CD4-positive, alpha-beta T cell treated with Interleukin-1 beta for 1 hour (primary cell): Measurements from ENCODE around the gene EDEM1.

Experiments
- DNase-seq, 2 donors: peaks; one replicate each; pipeline ENCODE4 v3.0.0-alpha.2; 2020 to 2022

The EDEM1 gene

DNA sequence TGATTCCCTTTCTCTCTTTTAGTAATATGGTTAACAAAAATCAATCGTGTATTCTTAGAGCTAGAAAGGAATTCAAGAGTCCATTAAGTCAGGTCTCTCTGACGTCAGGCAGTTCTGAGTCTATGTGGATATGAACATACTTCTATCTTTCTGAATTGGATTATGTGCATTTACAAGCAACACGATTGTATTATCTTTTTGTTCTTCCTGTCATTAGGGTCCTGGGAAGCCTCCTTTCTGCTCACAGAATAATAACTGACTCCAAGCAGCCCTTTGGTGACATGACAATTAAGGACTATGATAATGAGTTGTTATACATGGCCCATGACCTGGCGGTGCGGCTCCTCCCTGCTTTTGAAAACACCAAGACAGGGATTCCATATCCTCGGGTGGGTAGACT, 14.0 kb downstream of the EDEM1 start:
- DNase-seq = no peak

DNA sequence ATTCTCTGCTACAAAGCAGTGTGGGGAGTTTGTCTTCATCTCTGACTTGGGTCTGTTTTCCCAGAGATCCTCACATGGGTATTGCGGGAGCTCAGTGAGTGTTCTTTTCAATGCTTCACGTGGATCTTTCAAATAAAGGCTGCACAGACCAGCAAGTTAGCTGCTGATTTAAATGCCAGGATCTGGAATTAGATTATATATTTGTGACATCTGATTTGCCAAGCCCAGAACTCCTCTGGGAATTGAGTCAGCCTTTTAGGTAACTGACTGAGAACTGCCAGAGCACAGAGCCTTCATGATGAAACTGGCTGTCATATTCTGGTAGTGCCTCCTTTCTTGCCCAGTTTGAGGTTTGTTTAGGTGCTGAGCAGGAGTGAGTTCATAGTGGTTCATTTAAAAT, 14.7 kb downstream of the EDEM1 start:
- no peak for DNase-seq

- DNase-seq = peak in 1 of 2 donors; percentile 32
Observed at GRCh38 chr3:5205165-5205941, 17.8 kb downstream of the EDEM1 start.

DNA sequence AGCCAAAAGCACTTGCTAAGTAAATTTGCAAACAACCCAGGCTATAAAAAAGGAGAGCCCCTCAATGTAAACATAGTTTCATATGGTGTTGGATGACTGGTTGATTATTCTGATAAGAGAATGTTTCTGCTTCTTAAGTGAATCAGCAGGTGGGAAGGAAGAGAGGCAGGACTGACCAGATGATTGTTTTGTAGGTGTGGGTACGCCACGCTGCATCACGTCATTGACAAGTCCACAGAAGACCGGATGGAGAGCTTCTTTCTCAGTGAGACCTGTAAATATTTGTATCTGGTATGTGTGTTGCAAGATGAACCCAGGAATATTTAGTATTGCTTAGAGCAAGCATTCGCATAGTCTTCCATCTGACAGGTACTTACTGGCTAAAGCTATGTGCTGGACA, 23.4 kb downstream of the EDEM1 start:
- DNase-seq = no peak

DNA sequence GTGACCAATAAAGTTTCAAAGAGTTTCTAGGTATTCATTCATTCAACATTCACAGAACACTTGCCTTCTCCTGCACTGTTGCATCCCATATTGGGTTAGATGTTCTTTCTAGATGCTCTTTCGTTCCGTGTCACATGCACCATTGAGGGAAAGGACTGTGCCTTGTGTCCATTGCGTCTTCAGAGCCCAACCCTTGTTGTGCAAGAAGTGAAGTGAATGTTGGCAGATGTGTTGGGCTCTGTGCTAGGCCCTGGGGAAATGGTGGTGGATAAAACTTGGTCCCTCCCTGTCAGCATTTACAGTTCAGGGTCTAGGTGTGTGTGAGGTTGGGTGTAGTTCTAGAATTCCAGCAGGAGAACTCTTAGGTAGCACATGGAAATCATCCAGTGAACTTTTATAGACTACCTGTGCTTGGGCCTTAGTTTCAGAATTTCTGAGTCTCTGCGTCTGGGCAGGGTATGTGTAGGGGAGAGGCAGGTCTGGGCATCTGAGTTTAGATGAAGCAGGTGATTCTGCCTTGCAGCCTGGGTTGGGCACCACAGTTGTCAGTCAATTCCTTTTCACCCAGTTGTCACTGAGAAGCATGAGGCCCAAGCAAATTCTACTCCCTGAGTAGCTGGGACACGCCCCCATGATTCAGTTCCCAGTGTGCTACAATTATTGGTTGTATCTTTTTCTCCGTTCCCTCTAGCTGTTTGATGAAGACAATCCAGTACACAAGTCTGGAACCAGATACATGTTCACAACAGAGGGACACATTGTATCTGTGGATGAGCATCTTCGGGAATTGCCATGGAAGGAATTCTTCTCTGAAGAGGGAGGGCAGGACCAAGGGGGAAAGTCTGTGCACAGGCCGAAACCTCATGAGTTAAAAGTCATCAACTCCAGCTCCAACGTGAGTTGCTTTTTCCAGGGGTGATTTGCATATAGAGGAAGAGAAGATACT, 25.4 kb downstream of the EDEM1 start:
- DNase-seq = no peak

DNA sequence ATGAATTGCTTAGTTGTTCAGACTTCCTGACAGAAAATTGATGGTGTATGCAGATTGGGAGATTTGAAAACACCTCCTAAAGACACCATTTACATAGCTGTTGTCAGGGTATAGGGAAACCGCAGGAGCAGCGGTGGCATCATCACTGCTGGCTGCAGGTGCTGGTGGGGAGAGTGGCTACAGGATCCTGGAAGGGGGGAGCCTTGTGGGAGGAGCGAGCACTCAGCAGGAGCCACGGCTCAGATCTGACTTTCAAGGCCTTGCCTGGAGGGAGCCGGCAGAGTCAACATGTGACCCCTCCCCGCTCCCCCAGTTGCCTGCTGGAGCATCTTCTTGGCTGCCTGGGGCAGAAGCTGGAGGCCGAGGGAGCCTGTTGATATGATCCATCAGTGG, 26.1 kb downstream of the EDEM1 start:
- no peak for DNase-seq

GRCh38 chr3:5214352-5214751, 26.8 kb downstream of the EDEM1 start:
- DNase-seq = no peak

DNA sequence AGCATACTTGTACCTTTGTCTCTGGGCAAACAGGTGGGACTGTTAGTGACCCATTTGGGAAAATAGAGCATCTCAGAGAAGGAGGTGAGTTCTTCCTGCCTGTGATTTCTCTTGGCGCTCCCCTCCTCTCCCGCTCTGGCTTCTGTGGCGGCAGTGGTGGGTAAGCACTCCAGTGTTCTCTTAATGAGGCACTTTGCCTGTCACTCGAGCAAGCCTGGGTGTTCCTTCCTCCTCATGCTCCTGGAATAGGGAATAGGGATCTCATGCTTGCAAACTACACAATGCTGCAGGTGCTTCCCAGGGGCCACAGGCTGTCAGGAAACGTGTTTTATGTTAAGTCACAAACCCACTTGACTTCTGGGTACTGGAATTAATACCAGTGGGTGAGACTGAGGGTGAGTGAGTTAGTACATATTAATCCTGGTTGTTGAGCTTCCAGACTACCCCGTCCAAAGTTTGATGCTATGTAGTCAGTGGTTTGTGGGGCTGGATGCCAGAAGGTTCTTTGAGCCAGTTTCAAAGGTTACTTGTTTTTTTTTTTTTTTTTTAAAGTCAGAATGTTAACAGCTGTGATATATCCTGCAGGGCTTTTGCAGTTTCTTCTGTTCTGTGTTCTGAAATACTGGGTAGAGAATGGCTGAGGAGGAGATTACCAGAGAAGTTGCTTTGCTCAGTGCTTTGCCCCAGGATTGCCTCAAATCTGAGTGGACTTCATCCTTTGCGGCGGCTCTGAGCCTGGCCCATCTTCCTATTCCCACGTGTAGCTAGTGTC, 30.5 kb downstream of the EDEM1 start:
- no peak for DNase-seq

DNA sequence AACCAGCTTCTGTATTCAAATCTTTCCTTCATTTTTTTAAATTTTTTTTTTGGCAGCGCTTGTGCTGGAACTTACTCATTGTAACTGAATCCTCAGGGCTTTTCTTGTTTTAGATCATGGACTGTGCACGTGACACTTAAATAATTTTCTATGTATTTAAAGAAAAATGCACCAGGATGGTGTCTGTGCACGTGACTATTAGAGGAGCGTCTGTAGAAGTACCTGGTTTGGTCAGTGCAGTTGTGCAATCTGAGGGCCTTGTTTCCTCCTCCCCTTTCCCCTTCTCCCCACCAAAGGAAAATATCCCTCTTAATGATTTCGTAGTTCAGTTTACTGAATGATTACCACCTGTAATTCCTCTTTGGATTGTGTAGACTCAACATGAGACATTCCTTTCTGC, 31.3 kb downstream of the EDEM1 start:
- no peak for DNase-seq

DNA sequence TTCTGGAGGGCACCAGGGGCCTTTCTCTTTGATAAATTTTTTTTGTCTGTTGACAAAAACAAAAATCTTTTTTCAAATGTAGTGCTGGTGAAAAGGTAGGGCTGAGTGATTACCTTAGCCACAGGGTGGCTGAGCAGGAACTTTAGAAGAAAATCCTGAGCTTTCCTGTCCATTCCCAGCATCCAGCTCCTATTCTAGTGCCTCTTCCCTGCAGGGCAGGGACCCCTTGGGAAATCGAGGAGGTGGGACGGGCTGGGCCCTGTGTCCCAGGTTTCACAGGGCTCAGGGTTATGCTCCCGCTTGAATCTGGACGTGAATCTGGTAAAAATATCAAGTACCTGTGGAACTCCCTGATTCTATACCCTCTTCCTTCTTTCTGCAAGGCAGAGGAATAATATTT, 31.7 kb downstream of the EDEM1 start:
- DNase-seq = no peak

- no peak for DNase-seq
Observed at GRCh38 chr3:5220193-5220592, 32.7 kb downstream of the EDEM1 start.

- no peak for DNase-seq
Observed at GRCh38 chr3:5220667-5221431, 33.3 kb downstream of the EDEM1 start.

GRCh38 chr3:5221701-5222100, 34.2 kb downstream of the EDEM1 start:
- DNase-seq = no peak

GRCh38 chr3:5222283-5223005, 34.9 kb downstream of the EDEM1 start:
- no peak for DNase-seq

- DNase-seq = no peak
Observed at GRCh38 chr3:5226783-5227182, 39.3 kb downstream of the EDEM1 start.

DNA sequence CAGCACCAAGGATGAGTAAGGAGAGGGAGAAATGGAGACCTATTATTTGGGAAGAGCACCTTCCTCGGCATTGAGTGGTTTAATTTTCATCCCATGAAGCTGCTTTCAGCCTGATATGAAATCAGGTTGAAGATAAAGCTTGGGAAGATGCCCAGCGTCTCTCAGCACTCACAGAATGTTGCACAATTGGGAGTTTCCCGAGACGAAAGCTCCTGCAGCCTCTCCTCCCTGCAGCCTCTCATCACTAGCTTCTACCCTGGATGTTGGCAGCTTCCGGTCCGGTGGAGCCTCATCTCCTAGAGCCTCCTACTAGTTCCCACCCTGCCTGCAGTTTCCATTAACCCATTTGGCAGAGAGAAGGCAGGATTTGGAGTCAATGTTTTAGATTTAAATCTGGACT, 40.3 kb downstream of the EDEM1 start:
- no peak for DNase-seq

GRCh38 chr3:5229414-5229813, 41.9 kb downstream of the EDEM1 start:
- no peak for DNase-seq

DNA sequence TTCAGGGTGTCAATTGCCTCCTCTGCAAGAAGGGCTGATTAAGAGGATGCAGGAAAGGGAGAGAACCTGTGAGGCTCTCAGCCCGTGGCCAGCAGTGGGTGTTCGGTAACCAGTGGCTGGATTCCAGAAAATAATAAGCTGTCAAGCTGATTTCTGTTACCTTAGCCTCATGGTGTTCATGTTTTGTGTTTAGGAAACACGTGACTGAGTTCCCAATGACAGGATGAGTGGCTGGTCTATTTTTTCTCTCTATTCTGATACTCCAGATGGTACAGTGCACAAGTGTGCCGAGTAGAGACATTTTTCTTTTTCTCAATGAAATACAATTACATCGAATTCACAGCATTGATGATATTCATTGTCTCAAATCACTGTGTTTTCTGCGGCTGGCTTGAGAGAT, 43.6 kb downstream of the EDEM1 start:
- DNase-seq = no peak

GRCh38 chr3:5231487-5231886, 44.0 kb downstream of the EDEM1 start:
- DNase-seq = no peak

DNA sequence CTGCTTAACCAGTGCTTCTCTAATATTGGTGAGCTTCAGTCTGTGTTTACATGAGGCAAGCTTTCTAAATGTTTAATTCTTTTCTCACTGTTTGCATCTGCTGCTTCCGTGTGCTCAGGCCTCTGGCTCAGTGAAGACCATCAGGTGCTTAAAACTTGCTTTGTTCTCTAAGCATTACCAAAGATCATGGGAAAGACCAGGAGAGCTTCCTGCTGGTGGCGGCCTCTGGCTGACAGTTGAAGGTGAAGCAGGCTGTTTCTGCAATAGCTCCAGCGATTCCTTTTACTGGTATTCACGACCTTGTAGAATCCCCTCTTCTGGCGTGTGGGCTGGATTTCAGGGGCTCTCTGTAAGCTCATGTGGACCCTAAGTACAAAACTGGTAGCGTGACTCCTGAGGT, 45.1 kb downstream of the EDEM1 start:
- DNase-seq = no peak

- DNase-seq = no peak
Observed at GRCh38 chr3:5233026-5233425, 45.5 kb downstream of the EDEM1 start.

GRCh38 chr3:5235655-5236054, 48.1 kb downstream of the EDEM1 start:
- no peak for DNase-seq
